HL-60 (cell line): ENCODE measurements around the gene ZFP3.
"Not testable (repeated sequence)": the region's sequence is repeated elsewhere in the genome, so short reads cannot be mapped to it uniquely, and the experiment has no call there.

Source experiments
- DNase-seq, 2 experiments: peaks; one replicate each; pipeline ENCODE4 v3.0.0-alpha.2; 2010 to 2020; ENCODE audit warnings: low read depth in 1 of 2, low spot score in 1 of 2
- H3K27ac ChIP-seq: fragments of 250-450 bp; sonication (Bioruptor Pico); replicated peaks from 2 replicates; pipeline ENCODE4 v1.5.1; 2020; ENCODE audit warnings: mild to moderate bottlenecking, moderate library complexity
- H3K27me3 ChIP-seq: fragments of 250-450 bp; sonication (Bioruptor Pico); 2 replicates; pipeline ENCODE4 v1.5.1; 2021; ENCODE audit warnings: mild to moderate bottlenecking, moderate library complexity; ENCODE audit not compliant: insufficient read depth, poor library complexity, severe bottlenecking
- H3K4me3 ChIP-seq: replicated peaks from 2 replicates; pipeline ENCODE4 v1.5.1; 2011; ENCODE audit warnings: mild to moderate bottlenecking, control low read depth, low read length; ENCODE audit not compliant: insufficient read depth
- CTCF ChIP-seq: IDR thresholded peaks from one replicate; pipeline ENCODE4 v1.5.1; 2011; ENCODE audit warnings: low read length, control low read depth, inconsistent platforms; ENCODE audit not compliant: insufficient read depth
- GABPA ChIP-seq: IDR thresholded peaks from 2 replicates; pipeline ENCODE4 v1.6.1; 2012; ENCODE audit warnings: low read depth
- POLR2AphosphoS5 ChIP-seq: IDR thresholded peaks from 2 replicates; pipeline ENCODE4 v1.6.1; 2012; ENCODE audit warnings: low read depth
- REST ChIP-seq: IDR thresholded peaks from 2 replicates; pipeline ENCODE4 v1.6.1; 2012; ENCODE audit warnings: low read depth; ENCODE audit not compliant: insufficient replicate concordance
- SPI1 ChIP-seq: IDR thresholded peaks from 2 replicates; pipeline ENCODE4 v1.6.1; 2012; ENCODE audit warnings: low read depth, mild to moderate bottlenecking, borderline replicate concordance

Gene ZFP3

DNA sequence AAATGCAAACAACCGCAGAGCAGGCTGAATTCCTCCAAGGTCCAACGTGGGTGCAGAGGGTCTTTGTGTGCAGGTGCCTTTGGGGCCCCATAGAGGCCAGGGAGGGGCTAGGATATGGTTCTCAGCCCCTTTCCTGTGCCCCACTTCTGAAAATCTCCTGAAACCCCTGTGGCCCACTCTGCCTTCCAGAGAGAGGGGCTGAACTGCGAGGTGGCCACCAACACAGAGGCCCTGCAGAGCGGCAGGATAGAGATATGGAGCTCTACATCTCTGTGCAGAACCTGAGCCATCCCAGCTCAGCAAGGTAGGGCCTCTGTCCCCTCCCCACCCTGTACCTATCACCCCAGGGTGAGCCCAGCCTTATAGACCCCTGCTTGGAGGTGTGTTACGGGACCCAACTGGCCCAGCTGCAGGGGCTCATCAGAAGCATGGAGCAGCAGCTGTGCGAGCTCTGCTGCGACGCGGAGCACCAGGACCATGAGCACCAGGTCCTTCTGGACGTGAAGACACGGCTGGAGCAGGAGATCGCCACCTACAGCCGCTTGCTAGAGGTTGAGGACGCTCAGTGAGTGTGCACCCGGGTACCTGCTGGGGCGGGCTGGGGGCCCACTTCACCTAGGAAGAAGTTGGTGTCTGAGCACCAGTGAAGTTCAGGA lies 43.0 kb downstream of the ZFP3 start:
- Histone ChIP-seq H3K4me3 (no peak overlapping the region), H3K27ac (no peak overlapping the region), H3K27me3 (no peaks in the 10 kb centered on the region)
- DNase-seq, result no peak
- TF ChIP-seq GABPA, result no peak

DNA sequence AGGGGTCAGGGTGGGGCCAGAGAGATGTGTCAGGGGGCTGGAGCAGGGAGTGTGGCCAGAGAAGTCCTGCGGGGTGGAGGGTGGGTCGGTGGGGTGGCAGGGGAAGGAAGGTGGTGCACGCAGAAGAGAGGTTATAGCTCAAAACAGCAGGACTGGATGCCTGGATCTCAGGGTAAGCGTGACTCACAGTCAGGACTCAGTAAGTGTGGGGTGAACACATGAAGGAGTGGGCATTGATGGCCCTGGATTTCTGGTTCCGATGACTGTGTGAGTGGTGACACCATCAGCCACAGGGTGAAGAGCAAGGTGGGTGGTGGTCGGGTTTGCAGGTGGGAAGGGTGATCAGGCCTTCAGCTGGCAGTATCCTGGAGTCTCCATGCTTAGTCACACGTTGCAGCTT lies 43.8 kb downstream of the ZFP3 start:
- not testable (repeated sequence) for H3K27ac ChIP-seq, H3K27me3 ChIP-seq, H3K4me3 ChIP-seq, DNase-seq

DNA sequence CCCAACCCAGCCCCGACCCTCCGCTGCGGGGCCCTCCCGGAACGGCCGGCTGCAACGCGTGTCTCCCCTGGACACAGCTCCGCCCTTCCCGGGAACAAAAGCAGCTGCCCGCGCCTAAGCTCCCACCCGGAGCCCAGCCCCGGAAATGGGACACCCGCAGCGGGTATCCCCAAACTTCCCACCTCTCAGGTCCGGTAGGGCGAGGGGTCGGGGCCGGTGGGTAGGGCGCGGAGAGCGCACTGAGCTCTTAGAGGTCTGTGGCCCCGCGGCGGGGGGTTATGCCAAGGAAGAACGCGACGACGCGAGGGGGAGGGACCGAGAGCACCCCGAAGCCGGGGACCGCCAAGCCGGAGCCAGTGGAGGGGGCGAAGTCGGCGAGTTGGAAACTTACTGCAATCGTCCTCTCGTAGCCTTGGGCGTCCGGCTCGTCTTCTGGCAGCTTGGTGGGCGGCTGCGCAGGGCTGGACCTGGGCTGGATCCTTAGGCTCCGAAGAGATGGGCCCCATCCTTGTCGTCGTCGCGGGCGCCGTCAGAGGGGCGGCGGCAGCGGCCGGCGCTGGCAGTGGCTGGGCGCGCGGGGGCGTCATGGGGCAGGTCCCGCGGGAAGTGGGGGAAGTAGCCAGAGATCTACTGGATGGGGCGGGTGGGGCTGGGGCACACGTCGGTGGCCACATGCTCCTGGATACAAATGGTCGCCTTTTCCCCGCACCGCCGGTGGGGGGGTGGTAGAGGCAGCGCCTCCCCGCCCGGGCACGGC lies 44.5 kb downstream of the ZFP3 start:
- no peaks in the 10 kb centered on the region for H3K27me3 ChIP-seq
- TF ChIP-seq GABPA (no peak), REST (no peak), POLR2AphosphoS5 (no peak), SPI1 (no peak), CTCF (no peak)
- H3K27ac ChIP-seq, result no peak overlapping the region
- DNase-seq, result no peak
- no peak overlapping the region for H3K4me3 ChIP-seq

DNA sequence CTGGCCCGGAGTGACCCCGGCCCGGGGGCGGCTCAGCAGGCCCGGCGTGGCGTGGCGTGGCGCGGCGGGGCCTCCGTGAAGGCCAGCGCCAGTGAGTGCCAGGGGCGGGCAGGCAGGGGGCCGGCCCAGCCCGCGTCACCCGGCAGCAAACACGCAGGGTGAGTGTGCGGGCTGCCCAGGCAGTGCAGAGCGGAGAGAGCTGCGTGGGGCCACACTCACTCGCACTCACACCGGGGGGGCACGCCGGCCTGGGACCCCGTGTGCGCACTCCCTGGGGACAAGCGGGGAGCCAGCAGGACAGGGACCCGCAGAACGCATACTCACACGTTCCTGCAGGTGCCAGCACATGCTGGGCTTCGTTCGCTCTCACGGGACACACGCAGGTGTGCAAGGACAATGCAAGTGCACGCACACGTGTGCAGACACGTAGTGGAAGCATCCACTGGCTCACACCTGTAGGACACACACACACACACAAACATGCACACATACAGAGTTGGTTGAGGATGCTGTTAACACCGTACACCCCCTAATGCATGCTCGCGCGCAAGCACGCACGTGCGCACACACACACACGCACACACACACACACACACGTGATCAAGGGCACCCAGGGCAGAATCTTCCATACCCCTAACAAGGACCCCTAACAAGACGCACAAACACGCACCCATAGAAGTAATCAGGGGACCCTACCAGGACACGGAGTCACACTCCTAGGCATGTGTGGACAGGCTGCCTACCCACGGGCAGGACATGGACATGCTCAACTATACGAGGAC lies 45.3 kb downstream of the ZFP3 start:
- Histone ChIP-seq H3K27ac (no peak overlapping the region), H3K27me3 (no peaks in the 10 kb centered on the region), H3K4me3 (no peak overlapping the region)
- TF ChIP-seq GABPA, result no peak
- TF ChIP-seq SPI1, result no peak
- TF ChIP-seq CTCF, result no peak
- no peak for TF ChIP-seq REST
- no peak for TF ChIP-seq POLR2AphosphoS5
- DNase-seq, result no peak

DNA sequence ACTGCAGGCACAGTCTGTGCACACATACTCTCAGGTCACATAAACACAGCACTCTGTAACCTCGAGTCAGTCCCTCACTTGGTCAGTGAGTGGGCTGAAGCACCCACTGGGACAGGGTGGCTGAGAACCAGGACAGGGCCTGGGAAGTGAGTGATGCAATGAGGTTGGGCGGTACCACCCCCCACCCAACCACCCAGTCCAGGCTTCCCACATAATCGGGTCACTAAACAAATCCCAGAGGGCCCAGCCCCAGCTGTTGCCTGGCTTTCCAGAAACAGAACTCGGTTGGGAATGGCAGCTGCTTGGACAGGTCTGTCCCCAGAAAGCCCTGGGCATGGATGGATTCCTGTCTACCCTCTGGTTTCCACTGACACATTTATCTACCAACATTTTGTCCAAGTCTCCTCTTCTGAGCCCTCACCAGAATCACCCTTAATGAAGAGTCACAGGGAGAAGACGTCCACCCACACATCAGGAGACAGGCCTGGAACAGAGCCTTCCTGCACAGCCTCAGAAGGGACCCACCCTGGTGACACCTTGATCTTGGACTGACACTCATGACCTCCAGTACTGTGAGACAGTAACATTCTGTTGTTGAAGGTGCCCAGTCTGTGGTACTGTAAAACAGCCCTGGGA lies 46.0 kb downstream of the ZFP3 start:
- H3K4me3 ChIP-seq, DNase-seq, H3K27ac ChIP-seq, H3K27me3 ChIP-seq: not testable (repeated sequence)

DNA sequence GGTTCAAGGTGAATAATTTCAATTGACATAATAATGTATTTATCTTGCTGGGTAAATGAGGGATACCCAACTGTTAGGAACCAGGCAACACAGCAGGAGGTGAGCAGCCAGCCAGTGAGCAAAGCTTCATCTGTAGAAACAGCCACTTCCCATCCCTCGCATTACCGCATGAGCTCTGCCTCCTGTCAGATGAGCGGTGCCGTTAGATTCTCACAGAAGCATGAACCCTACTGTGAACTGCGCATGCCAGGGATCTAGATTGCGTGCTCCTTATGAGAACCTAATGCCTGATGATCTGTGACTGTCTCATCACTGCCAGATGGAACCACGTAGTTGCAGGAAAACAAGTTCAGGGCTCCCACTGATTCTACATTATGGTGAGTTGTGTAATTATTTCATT lies 46.6 kb downstream of the ZFP3 start:
- DNase-seq, H3K27me3 ChIP-seq, H3K4me3 ChIP-seq, H3K27ac ChIP-seq: not testable (repeated sequence)
